ENCODE results near the gene SKOR2.
"Not testable (repeated sequence)": the region's sequence is repeated elsewhere in the genome, so short reads cannot be mapped to it uniquely, and the experiment has no call there.

Gene SKOR2

DNA sequence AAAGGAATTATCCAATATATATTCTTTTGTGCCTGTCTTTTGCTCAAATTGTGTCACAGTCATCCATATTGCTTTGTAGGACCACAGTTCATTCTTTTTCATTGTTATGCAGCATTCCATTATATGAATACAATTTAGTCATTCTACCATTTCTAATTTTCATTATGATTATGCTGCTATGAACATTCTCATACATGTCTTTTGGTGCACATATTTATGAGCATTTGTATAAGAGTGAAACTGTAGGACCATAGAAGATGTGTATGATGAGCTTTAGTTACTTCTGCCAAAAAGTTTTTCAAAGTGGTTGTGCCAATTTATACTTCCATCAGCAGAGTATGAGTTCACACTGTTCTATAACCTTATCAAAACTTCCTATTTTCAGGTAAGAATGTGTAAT lies 83.0 kb downstream of the SKOR2 start:
- DNase-seq (ENCODE audit: low read depth), result no peak

DNA sequence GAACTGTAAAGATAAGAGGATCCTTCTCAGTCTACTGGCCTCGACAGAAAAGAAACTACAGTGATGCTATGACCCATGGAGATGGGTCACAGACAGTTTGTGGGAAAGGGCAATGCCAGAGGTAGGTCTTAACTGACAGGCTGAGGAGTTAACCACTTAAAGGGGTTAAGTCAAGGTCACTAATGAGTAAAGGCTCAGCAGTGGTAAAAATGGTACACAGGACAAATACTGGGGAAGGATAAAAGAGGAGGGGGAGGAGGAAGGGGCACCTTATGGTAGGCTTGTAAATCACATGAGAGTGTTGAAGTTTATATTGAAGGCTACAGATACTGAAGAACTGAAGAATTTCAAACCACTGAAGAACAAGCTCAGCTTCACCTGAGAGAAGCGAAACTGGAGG lies 85.2 kb downstream of the SKOR2 start:
- no peak for DNase-seq (ENCODE audit: low read depth)
- TF ChIP-seq, protein P1, sequence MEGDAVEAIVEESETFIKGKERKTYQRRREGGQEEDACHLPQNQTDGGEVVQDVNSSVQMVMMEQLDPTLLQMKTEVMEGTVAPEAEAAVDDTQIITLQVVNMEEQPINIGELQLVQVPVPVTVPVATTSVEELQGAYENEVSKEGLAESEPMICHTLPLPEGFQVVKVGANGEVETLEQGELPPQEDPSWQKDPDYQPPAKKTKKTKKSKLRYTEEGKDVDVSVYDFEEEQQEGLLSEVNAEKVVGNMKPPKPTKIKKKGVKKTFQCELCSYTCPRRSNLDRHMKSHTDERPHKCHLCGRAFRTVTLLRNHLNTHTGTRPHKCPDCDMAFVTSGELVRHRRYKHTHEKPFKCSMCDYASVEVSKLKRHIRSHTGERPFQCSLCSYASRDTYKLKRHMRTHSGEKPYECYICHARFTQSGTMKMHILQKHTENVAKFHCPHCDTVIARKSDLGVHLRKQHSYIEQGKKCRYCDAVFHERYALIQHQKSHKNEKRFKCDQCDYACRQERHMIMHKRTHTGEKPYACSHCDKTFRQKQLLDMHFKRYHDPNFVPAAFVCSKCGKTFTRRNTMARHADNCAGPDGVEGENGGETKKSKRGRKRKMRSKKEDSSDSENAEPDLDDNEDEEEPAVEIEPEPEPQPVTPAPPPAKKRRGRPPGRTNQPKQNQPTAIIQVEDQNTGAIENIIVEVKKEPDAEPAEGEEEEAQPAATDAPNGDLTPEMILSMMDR (IDR thresholded peaks at IDR 0.05; ENCODE audit: low read depth, low read length, missing control alignments), result no peak
- in situ Hi-C loops (cut with HindIII; ENCODE audit: low sequenced_read_pairs), result no loop called here
- no peak overlapping the region for H3K4me3 ChIP-seq (ENCODE audit: low read depth, low read length)

More for the DNA sequence above, 83.0 kb downstream of the SKOR2 start:
- TF ChIP-seq, protein P1 (IDR thresholded peaks at IDR 0.05; ENCODE audit: low read depth, low read length, missing control alignments), result no peak
- in situ Hi-C loops (cut with HindIII; ENCODE audit: low sequenced_read_pairs), result no loop called here
- H3K4me3 ChIP-seq (ENCODE audit: low read depth, low read length), result no peak overlapping the region

DNA sequence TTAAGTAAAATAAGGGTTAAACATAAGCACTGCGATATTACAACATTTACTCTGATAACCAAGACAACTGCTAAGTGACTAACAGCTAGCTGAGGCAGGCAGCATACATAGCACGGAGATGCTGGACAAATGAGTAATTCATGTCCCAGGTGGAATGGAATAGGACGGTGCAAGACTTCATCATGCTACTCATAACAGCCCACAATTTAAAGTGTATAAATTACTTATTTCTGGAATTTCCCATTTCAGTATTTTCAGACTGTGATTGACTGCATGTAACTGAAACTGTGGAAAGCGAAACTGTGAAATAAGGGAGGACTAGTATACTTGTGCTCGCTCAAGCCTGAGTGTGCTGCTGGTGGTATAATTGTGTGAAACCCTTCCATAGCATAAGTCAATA lies 88.2 kb downstream of the SKOR2 start:
- no peak overlapping the region for H3K4me3 ChIP-seq (ENCODE audit: low read depth, low read length)
- in situ Hi-C loops (cut with HindIII; ENCODE audit: low sequenced_read_pairs), result no loop called here
- DNase-seq (ENCODE audit: low read depth), result no peak
- TF ChIP-seq, protein P1 (IDR thresholded peaks at IDR 0.05; ENCODE audit: low read depth, low read length, missing control alignments), result no peak

DNA sequence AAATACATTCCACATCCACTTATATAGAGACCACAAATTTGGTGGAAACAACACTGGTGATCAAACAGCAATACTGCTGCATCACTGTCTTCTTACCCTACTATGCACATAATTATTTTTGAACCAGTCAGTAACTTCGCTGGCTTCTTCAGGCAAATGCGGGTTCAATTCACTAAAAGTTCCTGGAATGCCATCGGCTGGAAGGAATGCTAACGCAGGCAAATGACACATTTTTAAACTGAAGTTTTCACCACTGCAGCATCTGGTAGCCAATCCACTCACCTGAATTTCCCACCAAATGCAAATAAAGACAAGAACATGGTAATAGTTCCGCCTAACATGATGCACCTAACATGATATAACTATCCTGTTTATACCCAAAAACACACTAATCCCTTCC lies 91.2 kb downstream of the SKOR2 start:
- in situ Hi-C loops (cut with HindIII; ENCODE audit: low sequenced_read_pairs), result no loop called here
- H3K4me3 ChIP-seq (ENCODE audit: low read depth, low read length), result no peak overlapping the region
- TF ChIP-seq, protein P1 (IDR thresholded peaks at IDR 0.05; ENCODE audit: low read depth, low read length, missing control alignments), result no peak
- no peak for DNase-seq (ENCODE audit: low read depth)

DNA sequence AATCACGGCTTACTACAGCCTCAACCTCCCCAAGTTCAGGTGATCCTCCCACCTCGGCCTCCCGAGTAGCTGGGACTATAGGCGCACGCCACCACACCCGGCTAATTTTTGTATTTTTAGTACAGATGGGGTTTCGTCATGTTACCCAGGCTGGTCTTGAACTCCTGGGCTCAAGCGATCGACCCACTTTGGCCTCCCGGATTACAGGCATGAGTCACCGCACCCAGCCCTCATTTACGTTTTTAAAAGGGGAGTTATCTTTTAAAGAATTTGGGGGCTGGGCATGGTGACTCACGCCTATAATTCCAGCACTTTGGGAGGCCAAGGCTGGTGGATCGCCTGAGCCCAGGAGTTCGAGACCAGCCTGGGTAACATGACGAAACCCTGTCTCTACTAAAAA lies 93.1 kb downstream of the SKOR2 start:
- H3K4me3 ChIP-seq (ENCODE audit: low read depth, low read length); in situ Hi-C loops (cut with HindIII; ENCODE audit: low sequenced_read_pairs); DNase-seq (ENCODE audit: low read depth): not testable (repeated sequence)
